C4-2B (cell line): ENCODE data around the gene OR5H2.

Experiments
- H3K27ac ChIP-seq: fragments of 450-650 bp; 2 replicates; pipeline ENCODE4 v1.5.1; 2017
- CTCF ChIP-seq: fragments of 450-650 bp; conservative IDR thresholded peaks from 2 replicates; pipeline ENCODE4 v1.5.1; 2017; ENCODE audit warnings: mild to moderate bottlenecking
- ZFX ChIP-seq: fragments of 450-650 bp; IDR thresholded peaks from 2 replicates; pipeline ENCODE4 v1.6.1; 2017

The OR5H2 gene

DNA sequence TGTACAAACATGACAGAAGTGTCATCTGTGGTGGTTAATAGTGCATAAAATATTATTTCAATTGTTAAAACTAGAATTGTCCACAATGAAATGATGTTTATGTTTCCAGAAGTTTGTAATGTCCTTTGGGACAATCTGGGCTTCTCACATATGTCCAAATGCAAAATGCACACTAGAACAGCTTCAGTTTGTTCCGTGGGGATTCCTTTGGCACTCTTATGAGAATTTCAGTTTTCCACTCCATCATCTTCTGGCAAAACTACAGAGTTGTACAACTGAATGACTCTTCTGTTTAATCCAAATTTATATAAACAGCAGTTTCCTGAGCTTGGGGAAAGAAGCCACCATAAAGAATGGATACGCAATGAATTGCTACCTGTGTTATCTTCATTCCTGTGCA is 20.3 kb upstream of the OR5H2 start:
- TF ChIP-seq CTCF (no peak), ZFX (no peak)
- no peak overlapping the region for H3K27ac ChIP-seq

DNA sequence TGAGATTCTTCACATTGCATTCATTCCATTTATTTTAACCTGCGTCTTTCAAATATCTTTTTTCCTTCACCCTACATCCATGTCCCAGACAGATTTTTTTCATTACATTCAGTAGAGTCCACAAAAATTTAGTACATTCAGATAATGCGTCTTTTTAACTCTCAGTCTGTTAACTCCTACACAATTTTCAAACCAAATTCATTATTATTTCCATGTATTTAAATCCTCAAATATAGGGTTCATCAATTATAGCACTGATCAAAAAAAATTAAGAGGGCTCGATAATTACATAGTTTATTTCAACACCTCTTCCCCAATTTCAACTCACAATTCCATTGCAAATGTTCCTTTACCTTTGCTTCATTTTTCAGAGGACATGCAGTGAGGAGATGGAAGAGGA is 18.4 kb upstream of the OR5H2 start, which contains the start of gene OR5H6:
Gene OR5H6 (plus strand): TSS at position 301 of the 400 bp plus-strand sequence. CDS start 89 bp downstream, at position 390.
- no peak within 1 kb of the TSS for H3K27ac ChIP-seq
- TF ChIP-seq ZFX (no peak), CTCF (no peak)

DNA sequence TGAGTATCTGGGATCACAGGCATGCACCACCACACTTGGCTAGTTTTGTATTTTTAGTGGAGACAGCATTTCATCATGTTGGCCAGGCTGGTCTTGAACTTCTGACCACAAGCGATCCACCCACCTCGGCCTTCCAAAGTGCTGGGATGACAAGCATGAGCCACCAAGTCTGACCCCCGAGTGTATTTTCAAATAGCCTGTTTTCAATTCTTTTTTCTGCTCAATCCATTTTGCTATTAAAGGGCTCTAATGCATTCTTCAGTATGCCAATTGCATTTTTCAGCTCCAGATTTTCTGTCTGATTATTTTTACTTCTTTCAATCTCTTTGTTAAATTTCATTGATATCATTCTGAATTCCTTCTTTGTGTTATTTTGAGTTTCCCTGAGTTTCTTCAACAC is 12.5 kb upstream of the OR5H2 start:
- H3K27ac ChIP-seq: no peak overlapping the region
- TF ChIP-seq CTCF: no peak
- no peak for TF ChIP-seq ZFX

GRCh38 chr3:98272126-98272525 is 10.2 kb upstream of the OR5H2 start:
- TF ChIP-seq CTCF (no peak), ZFX (no peak)
- H3K27ac ChIP-seq: no peak overlapping the region

DNA sequence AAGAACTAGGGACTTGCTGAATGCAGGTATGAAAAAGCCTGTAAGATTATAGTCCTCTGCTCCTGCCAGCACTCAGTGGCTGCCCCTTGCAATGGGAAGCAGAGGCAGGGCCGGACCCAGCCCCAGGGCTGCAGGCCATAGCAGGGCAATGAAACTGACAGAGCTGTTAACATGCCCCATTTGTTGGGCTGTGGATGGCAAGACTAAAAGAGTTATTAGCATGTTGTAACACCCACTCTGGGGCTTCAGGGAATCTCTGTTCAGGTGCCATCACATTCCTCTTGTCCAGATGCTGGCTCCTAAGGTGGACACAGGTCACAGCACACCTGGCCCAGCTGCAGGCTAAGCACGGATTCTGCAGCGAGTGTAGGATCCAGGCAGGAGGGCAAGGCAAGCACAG is 7.4 kb upstream of the OR5H2 start:
- no peak overlapping the region for H3K27ac ChIP-seq
- no peak for TF ChIP-seq CTCF
- TF ChIP-seq ZFX: no peak

GRCh38 chr3:98290916-98291315 is 8.6 kb downstream of the OR5H2 start:
- no peak for TF ChIP-seq CTCF
- TF ChIP-seq ZFX: no peak
- H3K27ac ChIP-seq: no peak overlapping the region

DNA sequence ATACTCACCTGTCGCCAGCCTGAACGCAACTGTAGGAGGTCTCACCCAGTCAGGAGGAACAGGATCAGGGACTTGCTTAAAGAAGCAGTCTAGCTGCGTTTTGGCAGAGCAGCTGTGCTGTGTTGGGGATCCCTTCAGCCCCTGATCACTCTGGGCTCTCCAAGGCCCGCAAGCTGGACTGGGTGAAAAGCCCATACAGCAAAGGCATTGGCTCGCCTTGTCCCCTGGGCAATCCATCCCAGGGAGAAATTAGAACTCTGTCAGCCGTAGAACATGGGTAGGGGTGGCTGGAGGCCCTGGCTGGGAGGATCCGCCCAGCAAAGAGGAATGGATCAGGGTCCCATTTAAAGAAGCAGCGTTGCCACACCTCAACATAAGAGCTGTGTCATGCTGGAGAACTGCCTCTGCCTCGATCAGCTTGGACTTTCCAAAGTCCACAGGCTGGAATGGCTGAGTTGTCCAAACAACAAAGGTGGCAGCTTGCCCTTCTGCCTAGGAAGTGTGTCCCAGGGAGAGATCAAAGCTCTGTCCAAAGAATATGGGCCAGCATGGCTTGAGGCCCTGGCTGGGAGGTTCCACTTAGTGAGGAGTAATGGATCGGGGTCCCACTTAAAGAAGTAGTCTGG is 9.1 kb downstream of the OR5H2 start:
- H3K27ac ChIP-seq: no peak overlapping the region
- TF ChIP-seq CTCF (no peak), ZFX (no peak)
